Suprapubic skin (tissue), 4 donors: ENCODE results near the gene AFP. TPM values are rescaled to one million over a fixed set of nuclear protein-coding genes. Genes with fewer than 3 reads are reported as not detected.

Experiments
- DNase-seq, 2 donors: peaks; one replicate each; pipeline ENCODE4 v3.0.0-alpha.2; 2019; ENCODE audit warnings: low spot score in 2 of 2
- H3K27ac ChIP-seq: fragments of 200-600 bp; sonication (generic); one replicate; pipeline ENCODE4 v1.5.1; 2019
- H3K27me3 ChIP-seq: fragments of 200-600 bp; sonication (generic); one replicate; pipeline ENCODE4 v1.5.1; 2019
- H3K36me3 ChIP-seq: fragments of 200-600 bp; sonication (generic); one replicate; pipeline ENCODE4 v1.5.1; 2019
- H3K4me1 ChIP-seq: fragments of 200-600 bp; sonication (generic); one replicate; pipeline ENCODE4 v1.5.1; 2019
- H3K4me3 ChIP-seq: fragments of 200-600 bp; sonication (generic); one replicate; pipeline ENCODE4 v1.5.1; 2019; ENCODE audit warnings: mild to moderate bottlenecking
- H3K9me3 ChIP-seq: fragments of 200-600 bp; sonication (generic); one replicate; pipeline ENCODE4 v1.5.1; 2019
- CTCF ChIP-seq, 2 donors: fragments of 200-600 bp in 1 of 2; fragments of 450-650 bp in 1 of 2; sonication (generic) in 1 of 2; IDR thresholded peaks; one replicate each; pipeline ENCODE4 v1.5.1; 2016 to 2019; ENCODE audit warnings: antibody characterized with exemption in 2 of 2, mild to moderate bottlenecking in 1 of 2, moderate library complexity in 1 of 2
- EP300 ChIP-seq: sonication (generic); formaldehyde crosslinking; IDR thresholded peaks from one replicate; pipeline ENCODE4 v1.6.1; 2017; ENCODE audit warnings: antibody characterized with exemption
- POLR2A ChIP-seq, 2 donors: fragments of 450-650 bp; IDR thresholded peaks; one replicate each; pipeline ENCODE4 v1.6.1; 2017; ENCODE audit warnings: antibody characterized with exemption in 2 of 2, mild to moderate bottlenecking in 2 of 2, moderate library complexity in 2 of 2
- POLR2AphosphoS5 ChIP-seq, 3 donors: sonication (generic); formaldehyde crosslinking; IDR thresholded peaks; one replicate each; pipeline ENCODE4 v1.6.1; 2017; ENCODE audit warnings: antibody characterized with exemption in 3 of 3
- WGBS: methylation state at CpG from one replicate; pipeline ENCODE4 v1.1.5; 2018; 5-methylcytosine and 5-hydroxymethylcytosine counted together
- total RNA-seq, 4 donors: library from RNA; depleted of rRNA; stranded (reverse); fragments of >200 nt; gene quantifications; one replicate each; pipeline ENCODE4 v1.1.0, GENCODE V29; 2016

AFP gene
- total RNA-seq, 4 donors from 2014 or later: not detected

GRCh38 chr4:73405138-73405537 is 30.9 kb upstream of the AFP start:
- 99% methylated on average over 2 of the region's 2 CpGs for WGBS
- H3K27ac ChIP-seq: no peak overlapping the region
- H3K4me3 ChIP-seq: no peak overlapping the region
- TF ChIP-seq POLR2A (IDR thresholded peaks at IDR 0.05) (no peak), CTCF (IDR thresholded peaks at IDR 0.05) (no peak), POLR2AphosphoS5 (IDR thresholded peaks at IDR 0.05) (no peak), EP300 (no peak)
- H3K36me3 ChIP-seq: no peaks in the 10 kb centered on the region
- no peaks in the 10 kb centered on the region for H3K4me1 ChIP-seq
- H3K9me3 ChIP-seq: no peaks in the 10 kb centered on the region
- DNase-seq: no peak
- no peaks in the 10 kb centered on the region for H3K27me3 ChIP-seq

GRCh38 chr4:73406548-73406875 is 29.5 kb upstream of the AFP start:
- WGBS: 94% methylated on average over 1 of the region's 1 CpG
- H3K36me3 ChIP-seq: no peaks in the 10 kb centered on the region
- H3K27ac ChIP-seq: no peak overlapping the region
- TF ChIP-seq CTCF (IDR thresholded peaks at IDR 0.05): no peak
- TF ChIP-seq EP300: no peak
- no peak for TF ChIP-seq POLR2A (IDR thresholded peaks at IDR 0.05)
- no peak for TF ChIP-seq POLR2AphosphoS5 (IDR thresholded peaks at IDR 0.05)
- H3K27me3 ChIP-seq: no peaks in the 10 kb centered on the region
- H3K4me3 ChIP-seq: no peak overlapping the region
- H3K9me3 ChIP-seq: no peaks in the 10 kb centered on the region
- no peaks in the 10 kb centered on the region for H3K4me1 ChIP-seq
- DNase-seq: no peak

- TF ChIP-seq POLR2A (IDR thresholded peaks at IDR 0.05) (no peak), CTCF (IDR thresholded peaks at IDR 0.05) (no peak), POLR2AphosphoS5 (IDR thresholded peaks at IDR 0.05) (no peak), EP300 (no peak)
- Histone ChIP-seq H3K36me3 (no peaks in the 10 kb centered on the region), H3K4me3 (no peak overlapping the region), H3K9me3 (no peaks in the 10 kb centered on the region), H3K4me1 (no peaks in the 10 kb centered on the region), H3K27ac (no peak overlapping the region), H3K27me3 (no peaks in the 10 kb centered on the region)
- WGBS: 89% methylated on average over 2 of the region's 2 CpGs
- no peak for DNase-seq
Observed at GRCh38 chr4:73407227-73407673, 28.8 kb upstream of the AFP start.

GRCh38 chr4:73408181-73408867 is 27.7 kb upstream of the AFP start:
- no peak for DNase-seq

More at GRCh38 chr4:73408181-73408867, 27.7 kb upstream of the AFP start:
- no peak for TF ChIP-seq CTCF (IDR thresholded peaks at IDR 0.05)
- TF ChIP-seq POLR2A (IDR thresholded peaks at IDR 0.05): no peak
- no peak for TF ChIP-seq POLR2AphosphoS5 (IDR thresholded peaks at IDR 0.05)
- TF ChIP-seq EP300: no peak
- Histone ChIP-seq H3K27me3 (no peaks in the 10 kb centered on the region), H3K36me3 (no peaks in the 10 kb centered on the region), H3K4me1 (no peaks in the 10 kb centered on the region), H3K9me3 (no peaks in the 10 kb centered on the region), H3K4me3 (no peak overlapping the region), H3K27ac (no peak overlapping the region)
- 82% methylated on average over 4 of the region's 4 CpGs for WGBS
